ENCODE data around the gene LCN15. TPM values are rescaled to one million over a fixed set of nuclear protein-coding genes. Genes with fewer than 3 reads are reported as not detected.

Gene LCN15
- polyA plus RNA-seq, 1 donor from 2014 or later, result not detected

- Histone ChIP-seq H3K27ac (ENCODE audit: low read length) (no peak overlapping the region), H3K9ac (ENCODE audit: low read length) (no peak overlapping the region)
Measured at GRCh38 chr9:136748666-136749611, 15.4 kb downstream of the LCN15 start.

DNA sequence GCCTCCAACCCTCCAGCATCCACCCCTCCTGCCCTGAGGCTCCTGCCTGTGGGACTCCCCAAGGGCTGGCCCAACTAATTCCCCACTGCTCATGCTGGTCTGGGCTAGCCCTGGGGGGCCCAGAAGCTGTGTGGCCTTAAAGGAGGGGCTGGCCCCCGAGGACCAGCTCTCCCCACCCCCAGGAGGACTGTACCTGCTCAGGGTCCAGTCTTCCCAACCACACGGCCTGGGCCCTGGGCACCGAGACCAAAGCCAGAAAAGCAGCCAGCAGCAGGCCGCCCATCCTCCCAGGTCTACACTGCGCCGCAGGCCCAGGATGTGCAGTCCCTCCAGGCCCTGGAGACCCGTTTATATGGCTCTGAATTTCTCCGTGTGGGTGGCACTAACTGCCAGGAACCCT, 16.1 kb downstream of the LCN15 start, which contains the start of gene LCN6:
Gene LCN6, minus strand, starts transcription at position 325 of the 400 bp plus-strand sequence. Its CDS starts 42 bp downstream, at position 283.
- no peaks in the 10 kb centered on the region for H3K9me3 ChIP-seq (ENCODE audit: low read length)
- no peaks in the 10 kb centered on the region for H3K36me3 ChIP-seq (ENCODE audit: insufficient read depth, low read length)
- no peaks in the 10 kb centered on the region for H3K79me2 ChIP-seq (replicated peaks; ENCODE audit: insufficient read depth, low read length)
- H3K4me2 ChIP-seq (ENCODE audit: low read length), result no peak within 1 kb of the TSS
- no peak within 1 kb of the TSS for H3K4me3 ChIP-seq (ENCODE audit: low read length)
- H3K27ac ChIP-seq (ENCODE audit: low read length), result no peak within 1 kb of the TSS
- no peak within 1 kb of the TSS for H3K9ac ChIP-seq (ENCODE audit: low read length)
- no peaks in the 10 kb centered on the region for H4K20me1 ChIP-seq (ENCODE audit: insufficient read depth)
- no peaks in the 10 kb centered on the region for H3K9me2 ChIP-seq (ENCODE audit: insufficient read depth, low read length)
- TF ChIP-seq POLR2AphosphoS5 (IDR thresholded peaks at IDR 0.05), result no peak
- H3K27me3 ChIP-seq (ENCODE audit: insufficient read depth, low read depth, low read length), result no peaks in the 10 kb centered on the region
- no peaks in the 10 kb centered on the region for H3F3A ChIP-seq (ENCODE audit: insufficient read depth, low read length, poor library complexity, severe bottlenecking)
- no peak within 1 kb of the TSS for H2AFZ ChIP-seq (ENCODE audit: low read depth, low read length)

More at GRCh38 chr9:136748666-136749611, 15.4 kb downstream of the LCN15 start:
- Histone ChIP-seq H3K9me2 (ENCODE audit: insufficient read depth, low read length) (no peaks in the 10 kb centered on the region), H3K36me3 (ENCODE audit: insufficient read depth, low read length) (no peaks in the 10 kb centered on the region), H4K20me1 (ENCODE audit: insufficient read depth) (no peaks in the 10 kb centered on the region), H3K79me2 (replicated peaks; ENCODE audit: insufficient read depth, low read length) (no peaks in the 10 kb centered on the region), H3K4me2 (ENCODE audit: low read length) (no peak overlapping the region), H3K4me3 (ENCODE audit: low read length) (no peak overlapping the region), H3K9me3 (ENCODE audit: low read length) (no peaks in the 10 kb centered on the region), H3F3A (ENCODE audit: insufficient read depth, low read length, poor library complexity, severe bottlenecking) (no peaks in the 10 kb centered on the region), H3K27me3 (ENCODE audit: insufficient read depth, low read depth, low read length) (no peaks in the 10 kb centered on the region), H2AFZ (ENCODE audit: low read depth, low read length) (no peak overlapping the region)
- no peak for TF ChIP-seq EZH2 (IDR thresholded peaks at IDR 0.05; ENCODE audit: borderline replicate concordance, insufficient read depth, low read length, poor library complexity, severe bottlenecking)
- TF ChIP-seq EP300 (conservative IDR thresholded peaks at IDR 0.05; ENCODE audit: poor library complexity, severe bottlenecking), result no peak
- TF ChIP-seq MXI1 (conservative IDR thresholded peaks at IDR 0.05; ENCODE audit: poor library complexity, severe bottlenecking), result no peak

GRCh38 chr9:136747161-136748060, 16.9 kb downstream of the LCN15 start:
- Histone ChIP-seq H3F3A (ENCODE audit: insufficient read depth, low read length, poor library complexity, severe bottlenecking) (no peaks in the 10 kb centered on the region), H3K27me3 (ENCODE audit: insufficient read depth, low read depth, low read length) (no peaks in the 10 kb centered on the region), H3K27ac (ENCODE audit: low read length) (no peak overlapping the region), H3K4me3 (ENCODE audit: low read length) (no peak overlapping the region), H3K4me2 (ENCODE audit: low read length) (no peak overlapping the region), H3K79me2 (replicated peaks; ENCODE audit: insufficient read depth, low read length) (no peaks in the 10 kb centered on the region), H3K9me3 (ENCODE audit: low read length) (no peaks in the 10 kb centered on the region), H3K9ac (ENCODE audit: low read length) (no peak overlapping the region), H3K9me2 (ENCODE audit: insufficient read depth, low read length) (no peaks in the 10 kb centered on the region), H4K20me1 (ENCODE audit: insufficient read depth) (no peaks in the 10 kb centered on the region), H2AFZ (ENCODE audit: low read depth, low read length) (no peak overlapping the region), H3K36me3 (ENCODE audit: insufficient read depth, low read length) (no peaks in the 10 kb centered on the region)
- TF ChIP-seq MXI1 (conservative IDR thresholded peaks at IDR 0.05; ENCODE audit: poor library complexity, severe bottlenecking), result no peak
- no peak for TF ChIP-seq POLR2AphosphoS5 (IDR thresholded peaks at IDR 0.05)
- TF ChIP-seq REST (IDR thresholded peaks at IDR 0.05; ENCODE audit: borderline replicate concordance), result no peak
- TF ChIP-seq RAD21 (conservative IDR thresholded peaks at IDR 0.05), result no peak
- TF ChIP-seq TAF1 (IDR thresholded peaks at IDR 0.05; ENCODE audit: low read depth), result no peak
- TF ChIP-seq SMC3 (conservative IDR thresholded peaks at IDR 0.05; ENCODE audit: poor library complexity), result no peak
- no peak for TF ChIP-seq EP300 (conservative IDR thresholded peaks at IDR 0.05; ENCODE audit: poor library complexity, severe bottlenecking)
- TF ChIP-seq EZH2 (IDR thresholded peaks at IDR 0.05; ENCODE audit: borderline replicate concordance, insufficient read depth, low read length, poor library complexity, severe bottlenecking), result no peak
- no peak for TF ChIP-seq CTCF (IDR thresholded peaks at IDR 0.05; ENCODE audit: poor library complexity, severe bottlenecking)
